HG03135 (cell line): ENCODE data around the gene AP3S2.
"Not testable (repeated sequence)": the region's sequence is repeated elsewhere in the genome, so short reads cannot be mapped to it uniquely, and the experiment has no call there.

Source experiments
- ATAC-seq: cut with Tn5 transposase; IDR thresholded peaks from one replicate; pipeline ENCODE4 v1.9.1; 2021; ENCODE audit warnings: mild to moderate bottlenecking, moderate library complexity; ENCODE audit not compliant: unreplicated experiment

The AP3S2 gene

DNA sequence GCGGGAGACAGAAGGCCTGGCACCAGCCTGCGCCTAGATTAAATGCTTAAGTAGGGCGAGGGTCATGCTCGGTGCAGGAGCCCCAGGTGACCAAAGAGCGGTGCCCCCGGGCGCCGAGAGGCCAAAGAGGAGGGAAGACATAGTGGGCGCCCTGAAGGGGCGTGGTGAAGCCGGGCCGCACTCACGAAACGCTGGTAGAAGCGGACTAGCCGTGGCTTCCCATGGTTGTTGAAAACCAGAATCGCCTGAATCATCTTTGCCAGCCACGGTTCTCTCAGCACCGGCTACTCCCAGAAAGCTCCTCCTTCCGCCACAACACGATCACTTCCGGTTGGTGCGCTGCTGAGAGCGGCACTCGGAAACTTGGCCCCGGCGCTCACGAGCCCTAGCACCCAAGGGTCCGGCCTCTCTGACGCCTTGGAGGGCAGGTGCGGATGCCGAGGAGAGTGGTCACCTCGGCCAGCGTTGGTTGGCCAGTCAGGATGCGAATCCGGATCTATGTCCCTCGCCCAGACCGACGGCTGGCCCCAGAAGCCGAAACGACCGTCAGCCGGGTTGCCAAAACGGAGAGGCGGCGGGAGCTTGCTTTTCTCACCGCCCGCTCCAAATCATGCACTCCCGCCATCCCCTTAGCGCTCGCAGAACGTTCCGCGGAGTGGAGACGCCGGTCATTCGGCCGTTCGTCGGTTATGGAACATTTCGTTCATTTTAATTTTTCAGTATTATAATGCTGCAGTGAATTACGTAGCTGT, at the start of gene AP3S2:
Gene AP3S2, minus strand, starts transcription at position 299 of the 752 bp plus-strand sequence. Its CDS starts 45 bp downstream, at position 254.
- ATAC-seq: peak; percentile 90

DNA sequence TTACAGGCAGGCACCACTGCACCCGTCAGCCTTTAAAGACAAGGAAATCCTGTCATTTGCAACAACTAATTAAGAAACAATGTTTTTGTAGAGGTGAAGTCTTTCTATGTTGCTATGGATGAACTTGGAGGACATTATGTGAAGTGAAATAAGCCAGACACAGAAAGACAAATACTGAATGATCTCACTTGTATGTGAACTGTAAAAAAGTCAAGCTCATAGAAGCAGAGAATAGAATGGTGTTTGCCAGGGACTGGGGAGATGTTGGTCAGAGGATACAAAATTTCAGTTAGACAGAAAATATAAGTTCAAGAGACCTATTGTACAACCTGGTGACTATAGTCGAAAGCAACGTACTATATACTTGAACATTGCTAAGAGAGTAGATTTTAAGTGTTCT, 46.1 kb upstream of the AP3S2 start:
- ATAC-seq: no peak

DNA sequence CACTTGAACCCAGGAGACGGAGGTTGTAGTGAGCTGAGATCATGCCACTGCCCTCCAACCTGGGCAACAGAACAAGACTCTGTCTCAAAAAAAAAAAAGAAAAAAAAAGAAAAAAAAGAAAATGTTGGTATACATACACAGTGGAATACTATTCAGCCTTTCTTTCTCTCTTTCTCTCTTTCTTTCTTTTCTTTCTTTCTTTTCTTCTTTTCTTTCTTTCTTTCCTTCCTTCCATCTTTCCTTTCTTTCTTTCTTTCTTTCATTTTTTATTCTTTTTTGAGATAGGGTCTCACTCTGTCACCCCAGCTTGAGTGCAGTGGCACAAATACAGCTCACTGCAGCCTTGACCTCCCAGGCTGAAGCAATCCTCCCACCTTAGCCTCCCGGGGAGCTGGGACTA, 45.6 kb upstream of the AP3S2 start:
- ATAC-seq: not testable (repeated sequence)

DNA sequence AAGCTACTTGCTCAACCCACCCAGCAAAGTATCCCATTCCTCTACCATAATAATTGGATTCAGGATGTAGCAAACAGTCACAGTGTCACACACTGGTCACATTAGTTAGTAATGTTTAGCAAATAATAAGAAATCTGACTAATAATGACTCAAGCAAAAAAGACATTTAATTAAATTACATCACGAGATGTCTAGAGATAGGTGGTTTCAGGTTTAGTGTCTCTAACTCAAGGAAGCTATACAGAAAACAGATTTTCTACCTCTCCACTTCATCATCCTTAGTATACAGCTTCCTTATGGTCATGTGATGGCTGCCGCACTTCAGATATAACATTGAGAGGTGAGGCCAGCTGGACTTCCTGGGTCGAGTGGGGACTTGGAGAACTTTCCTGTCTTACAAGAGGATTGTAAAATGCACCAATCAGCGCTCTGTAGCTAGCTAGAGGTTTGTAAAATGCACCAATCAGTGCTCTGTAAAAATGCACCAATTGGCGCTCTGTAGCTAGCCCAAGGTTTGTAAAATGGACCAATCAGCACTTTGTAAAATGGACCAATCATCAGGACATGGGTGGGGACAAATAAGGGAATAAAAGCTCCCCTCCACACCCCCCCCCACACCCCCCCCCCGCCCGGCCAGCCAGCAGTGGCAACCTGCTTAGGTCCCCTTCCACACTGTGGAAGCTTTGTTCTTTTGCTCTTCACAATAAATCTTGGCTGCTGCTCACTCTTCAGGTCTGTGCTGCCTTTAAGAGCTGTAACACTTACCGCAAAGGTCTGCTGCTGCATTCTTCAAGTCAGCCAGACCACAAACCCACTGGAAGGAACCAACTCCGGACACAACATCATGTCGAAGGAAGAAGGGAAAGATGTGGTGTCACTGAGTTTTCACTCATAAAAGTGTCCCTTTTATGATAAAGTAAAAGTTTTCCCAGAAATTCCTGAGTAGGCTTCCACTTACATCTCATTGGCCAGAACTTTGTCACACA, 43.9 kb upstream of the AP3S2 start:
- no peak for ATAC-seq

DNA sequence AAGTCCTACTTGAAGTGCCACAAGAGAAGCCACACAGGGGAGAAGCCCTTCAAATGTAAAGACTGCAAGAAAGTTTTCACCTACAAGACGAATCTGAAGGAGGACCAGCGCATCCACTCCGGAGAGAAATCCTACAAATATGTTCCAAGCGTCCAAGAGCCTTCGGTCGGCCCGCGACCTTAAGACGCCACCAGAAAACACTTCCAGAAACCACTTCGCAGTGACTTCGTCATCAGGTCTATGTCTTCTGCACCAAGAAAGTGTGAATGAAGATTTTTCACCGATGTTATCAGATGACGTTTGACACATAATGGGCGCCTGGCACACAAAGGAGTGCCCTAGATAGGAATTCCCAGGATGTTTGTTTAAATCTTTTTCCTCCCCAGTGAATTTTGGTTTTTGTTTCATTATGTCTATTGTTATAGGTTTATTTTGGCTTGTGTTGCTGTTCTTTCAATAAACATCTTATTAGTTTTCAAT, 43.0 kb upstream of the AP3S2 start:
- ATAC-seq: no peak

DNA sequence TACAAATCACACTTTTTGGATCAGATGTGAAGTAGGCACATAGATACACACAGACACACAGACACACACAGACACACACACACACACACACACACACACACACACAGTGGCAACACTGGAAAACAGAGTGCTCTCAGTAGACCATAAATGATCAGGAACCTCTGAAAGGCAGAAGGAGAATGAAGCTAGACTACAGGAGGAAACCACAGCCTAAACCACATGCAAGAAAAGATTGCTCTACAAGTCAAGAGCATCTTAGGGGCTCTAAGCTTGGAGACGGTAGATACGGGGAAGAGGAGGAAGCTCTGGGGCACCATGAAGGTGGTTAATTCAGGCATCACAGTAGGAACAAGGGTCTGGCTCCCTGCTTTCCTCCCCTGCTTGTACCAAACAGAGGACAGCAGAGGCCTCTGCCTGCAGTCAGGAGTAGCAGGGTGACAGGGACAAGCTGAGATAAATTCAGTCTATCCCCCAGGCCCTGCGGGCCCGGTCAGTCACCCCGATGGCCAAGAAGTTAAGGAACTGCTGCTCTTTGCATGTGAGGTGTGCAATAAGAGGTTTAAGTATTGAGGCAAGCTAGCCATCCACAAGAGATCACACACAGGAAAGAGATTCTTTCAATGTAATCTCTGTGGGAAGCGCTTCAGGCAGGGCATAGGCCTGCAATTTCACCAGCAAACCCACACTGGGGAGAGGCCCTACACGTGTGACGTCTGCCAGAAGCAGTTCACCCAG, 42.4 kb upstream of the AP3S2 start:
- no peak for ATAC-seq

DNA sequence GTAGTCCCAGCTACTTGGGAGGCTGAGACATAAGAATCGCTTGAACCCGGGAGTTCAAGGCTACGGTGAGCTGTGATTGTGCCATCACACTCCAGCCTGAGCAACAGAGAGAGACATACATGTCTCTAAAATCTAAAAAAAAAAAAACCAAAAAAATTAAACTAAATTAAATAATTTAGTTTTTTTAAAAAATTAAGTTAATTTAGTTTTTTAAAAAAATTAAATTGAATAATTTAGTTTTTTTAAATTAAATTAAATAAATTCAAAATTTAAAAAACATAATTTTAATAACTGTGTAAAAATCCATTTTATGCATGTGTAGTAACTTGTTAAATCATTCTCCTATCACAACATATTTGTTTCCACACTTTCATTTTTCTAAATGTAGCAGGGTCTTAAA, 39.1 kb upstream of the AP3S2 start:
- ATAC-seq: no peak

DNA sequence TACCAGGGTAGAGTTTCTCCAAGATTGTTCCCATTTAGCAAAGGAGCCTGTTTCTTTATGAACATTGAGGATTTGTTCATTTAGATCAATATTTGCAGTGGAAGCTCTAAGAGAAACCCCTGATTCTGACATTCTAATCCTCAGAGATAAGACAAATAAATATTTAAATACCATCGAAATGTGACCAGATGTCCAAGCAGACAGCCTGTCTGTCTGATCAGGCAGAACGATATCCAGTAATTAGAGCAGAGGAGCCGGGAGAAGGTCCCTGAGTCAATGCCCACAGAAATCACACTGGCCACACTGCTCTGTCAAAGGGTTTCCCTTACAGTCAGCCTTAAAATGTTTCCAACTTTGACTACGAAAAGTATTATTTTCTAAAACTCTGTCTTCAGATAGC, 34.6 kb upstream of the AP3S2 start:
- ATAC-seq: no peak

DNA sequence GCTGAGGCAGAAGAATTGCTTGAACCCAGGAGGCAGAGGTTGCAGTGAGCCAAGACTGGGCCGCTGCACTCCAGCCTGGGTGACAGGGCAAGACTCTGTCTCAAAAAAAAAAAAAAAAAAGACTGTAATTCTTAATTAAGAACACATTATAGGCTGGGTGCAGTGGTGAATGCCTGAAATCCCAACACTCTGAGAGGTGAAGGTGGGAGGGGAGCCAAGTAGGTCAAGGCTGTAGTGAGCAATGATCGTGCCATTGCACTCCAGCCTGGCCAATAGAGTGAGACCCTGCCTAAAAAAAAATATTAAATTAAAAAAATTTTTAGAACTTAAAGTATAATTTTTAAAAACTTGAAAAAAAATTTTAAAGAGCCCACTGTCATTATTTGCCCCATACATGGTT, 32.4 kb upstream of the AP3S2 start:
- ATAC-seq: no peak

DNA sequence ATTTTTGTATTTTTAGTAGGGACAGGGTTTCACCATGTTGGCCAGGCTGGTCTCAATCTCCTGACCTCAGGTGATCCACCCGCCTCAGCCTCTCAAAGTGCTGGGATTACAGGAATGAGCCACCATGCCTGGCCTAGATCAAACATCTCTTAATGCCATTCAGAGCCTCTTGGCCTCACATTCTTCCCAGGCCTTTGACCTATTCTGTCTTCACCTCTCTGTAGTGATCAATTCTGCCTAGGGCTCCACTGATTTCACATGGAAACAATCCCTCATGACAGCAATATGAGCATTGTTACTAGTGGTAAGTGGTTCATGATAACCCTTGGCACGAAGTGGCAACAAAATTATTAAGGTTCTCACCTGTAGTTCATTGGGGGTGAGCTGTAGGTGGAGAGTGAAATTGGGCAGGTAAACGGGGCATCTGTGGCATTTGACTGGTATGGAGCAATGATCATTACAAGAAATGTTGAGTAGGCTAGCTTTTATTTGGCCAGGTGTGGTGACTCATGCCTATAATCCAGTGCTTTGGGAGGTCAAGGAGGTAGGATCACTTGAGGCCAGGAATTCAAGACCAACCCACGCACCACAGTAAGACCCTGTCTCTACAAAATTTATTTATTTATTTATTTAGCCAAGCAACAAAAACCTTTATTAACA, 23.8 kb upstream of the AP3S2 start:
- ATAC-seq: no peak

DNA sequence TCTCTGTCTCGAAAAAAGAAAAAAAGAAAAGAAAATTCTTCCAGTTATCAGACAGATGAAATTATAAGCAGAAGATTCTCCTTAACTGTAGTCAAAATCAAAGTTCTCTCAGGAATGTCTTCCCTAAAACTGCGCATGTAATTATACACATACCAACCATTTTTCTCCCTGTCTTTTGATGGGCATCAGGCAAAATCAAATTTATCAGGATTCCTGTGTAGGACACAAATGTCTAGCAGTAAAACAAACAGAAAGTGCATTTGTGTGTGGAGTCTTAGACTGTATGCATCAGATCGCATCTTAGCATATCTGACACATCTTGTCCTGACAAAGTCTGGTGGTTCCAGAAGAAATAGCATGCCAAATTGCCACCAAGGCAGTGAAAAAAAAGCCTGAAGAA, 22.9 kb upstream of the AP3S2 start:
- no peak for ATAC-seq

DNA sequence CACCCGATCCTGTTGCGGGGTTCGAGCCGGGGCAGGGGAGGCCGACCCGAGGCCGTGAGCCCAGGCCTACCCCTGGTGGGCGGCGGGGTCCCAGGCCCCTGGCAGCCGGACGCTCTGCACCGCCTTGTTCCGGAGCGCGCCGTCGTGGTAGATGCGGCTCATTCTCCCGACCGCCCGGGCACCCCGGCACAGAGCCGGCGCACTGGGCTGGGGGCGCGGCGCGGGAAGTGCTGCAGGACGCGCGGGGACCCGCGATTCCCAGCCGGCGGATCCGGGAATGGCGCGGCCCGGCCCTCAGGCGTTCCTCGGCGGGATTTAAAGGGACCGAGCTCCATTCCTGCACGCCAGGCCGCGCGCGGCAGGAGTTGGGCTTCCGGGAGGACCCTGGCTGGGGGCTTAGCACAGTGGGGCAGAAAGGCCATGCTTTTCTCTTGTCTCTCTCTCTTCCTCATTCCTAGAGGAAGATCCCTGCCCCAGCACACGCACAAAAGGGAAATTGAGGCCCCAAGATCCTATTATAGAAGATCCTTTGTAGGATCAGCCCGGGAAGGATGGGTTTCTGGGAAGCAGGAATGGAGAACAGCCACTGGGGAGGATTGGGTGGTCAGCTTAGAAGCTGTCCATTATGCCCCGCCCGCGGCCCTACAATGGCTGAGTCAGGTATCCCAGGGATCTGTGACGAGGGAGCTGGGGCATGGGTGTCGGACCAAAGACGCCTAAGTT, 19.0 kb upstream of the AP3S2 start, which contains the start of gene ARPIN:
Gene ARPIN, minus strand, starts transcription at position 279 of the 723 bp plus-strand sequence. Its CDS starts 117 bp downstream, at position 162.
- no peak for ATAC-seq

DNA sequence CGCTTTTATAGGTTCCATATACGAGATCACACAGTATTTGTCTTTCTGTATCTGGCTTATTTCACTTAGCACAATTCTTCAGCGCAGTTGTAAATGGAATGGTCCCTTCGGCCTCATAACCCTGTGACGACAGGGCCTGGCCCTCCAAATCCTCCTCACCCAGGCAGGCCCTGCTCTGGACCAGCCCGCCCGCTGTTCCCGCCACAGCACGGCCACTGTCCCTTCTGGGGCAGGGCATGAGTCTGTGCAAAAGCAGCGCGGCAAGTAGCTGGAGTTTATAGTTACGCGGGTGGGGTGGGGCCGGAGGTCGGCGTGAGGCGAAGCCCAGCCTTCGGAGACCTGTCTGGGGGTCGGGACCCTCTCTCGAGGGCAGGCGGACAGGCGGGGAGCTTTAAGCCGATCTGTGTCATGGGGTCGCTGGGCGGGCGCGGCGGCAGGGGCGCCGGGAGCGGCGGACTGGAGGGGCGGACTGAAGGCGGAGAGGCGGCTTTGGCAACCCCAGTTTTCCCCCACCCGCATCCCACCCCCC, 18.4 kb upstream of the AP3S2 start:
- ATAC-seq: no peak

DNA sequence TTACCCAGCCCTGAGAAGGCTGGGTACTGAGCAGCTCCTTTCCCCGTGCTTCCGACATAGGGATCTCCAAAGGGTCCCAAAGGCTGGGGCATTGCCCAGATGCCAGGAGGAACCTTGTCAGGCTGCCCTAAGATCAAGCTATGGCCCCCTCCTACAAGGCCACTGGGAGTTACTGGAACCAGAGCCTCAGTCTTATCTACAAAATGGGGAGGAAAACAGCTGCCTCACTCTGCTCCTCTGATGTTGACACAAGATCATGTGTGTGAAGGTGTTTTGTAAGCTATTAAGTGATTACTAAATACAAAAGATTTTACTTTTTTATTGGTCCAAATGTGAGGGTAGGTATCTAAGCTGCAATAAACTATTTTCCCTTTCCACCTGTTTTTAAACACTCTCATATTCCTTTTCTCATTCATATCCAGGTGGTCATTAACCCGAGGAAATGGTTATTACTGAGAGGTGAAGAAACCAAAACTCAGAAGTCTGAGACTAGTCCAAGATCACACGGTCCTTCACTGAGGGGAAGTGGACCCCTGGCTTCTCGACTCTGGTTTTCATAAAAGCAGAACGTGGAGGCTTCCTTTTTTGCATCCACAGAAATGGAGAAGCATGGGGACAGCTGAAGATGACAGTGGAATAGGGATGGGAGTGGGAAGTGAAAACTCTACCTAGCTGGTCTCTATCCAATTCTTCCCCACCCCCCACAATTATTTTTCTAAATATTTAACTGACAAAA, 17.3 kb upstream of the AP3S2 start:
- no peak for ATAC-seq

DNA sequence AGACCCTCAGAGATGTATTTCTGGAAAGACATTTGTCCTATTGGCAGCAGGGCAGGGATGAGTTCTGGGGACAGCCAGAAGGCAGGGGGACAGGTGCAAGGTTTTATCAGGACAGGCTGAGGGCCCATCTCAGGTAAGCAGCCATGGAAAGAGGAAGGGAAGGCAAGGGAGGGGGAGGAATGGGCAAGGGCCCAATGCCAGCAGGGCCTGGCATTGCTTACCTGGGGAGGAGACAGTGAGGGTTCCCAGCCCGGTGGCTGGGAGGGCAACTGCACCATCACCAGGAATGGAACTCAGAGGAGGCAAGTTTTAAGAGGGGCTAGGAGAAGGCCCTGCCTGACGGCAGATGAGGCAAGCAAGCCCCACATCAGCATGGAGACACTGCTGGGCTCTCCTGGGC, 15.8 kb upstream of the AP3S2 start:
- no peak for ATAC-seq

DNA sequence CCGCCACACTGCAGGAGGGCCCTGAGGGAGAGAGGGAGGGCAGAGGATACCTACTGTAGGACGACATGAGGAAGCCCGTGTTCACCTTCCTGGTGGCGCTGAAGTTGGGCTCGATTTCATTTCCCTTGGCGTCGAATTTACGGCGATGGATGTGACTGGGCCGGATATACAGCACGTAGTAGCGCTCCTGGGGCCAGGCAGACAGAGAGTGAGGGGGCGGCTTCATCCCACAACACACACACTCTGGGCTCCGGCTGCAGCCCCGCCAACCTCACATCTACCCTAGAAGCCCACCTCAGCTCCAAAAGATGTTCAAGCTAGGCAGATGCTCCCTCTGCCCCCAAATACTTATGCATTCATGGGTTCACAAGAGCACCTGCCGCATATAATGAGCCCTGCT, 14.4 kb upstream of the AP3S2 start:
- ATAC-seq: no peak

DNA sequence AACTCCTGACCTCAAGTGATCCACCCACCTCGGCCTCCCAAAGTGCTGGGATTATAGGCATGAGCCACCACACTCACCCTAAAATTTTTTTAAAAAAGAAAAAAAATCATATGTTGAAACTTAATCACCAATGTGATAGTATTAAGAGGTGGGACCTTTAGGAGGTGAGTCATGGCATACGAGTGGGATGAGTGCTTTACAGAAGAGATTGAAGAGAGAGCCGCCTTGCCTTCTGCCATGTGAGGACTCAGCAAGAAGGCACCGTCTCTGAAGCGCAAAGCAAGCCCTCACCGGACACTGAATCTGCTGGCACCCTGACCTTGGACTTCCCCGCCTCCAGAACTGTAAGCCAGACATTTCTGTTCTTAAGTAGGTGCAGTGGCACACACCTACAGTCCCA, 13.5 kb upstream of the AP3S2 start:
- no peak for ATAC-seq

DNA sequence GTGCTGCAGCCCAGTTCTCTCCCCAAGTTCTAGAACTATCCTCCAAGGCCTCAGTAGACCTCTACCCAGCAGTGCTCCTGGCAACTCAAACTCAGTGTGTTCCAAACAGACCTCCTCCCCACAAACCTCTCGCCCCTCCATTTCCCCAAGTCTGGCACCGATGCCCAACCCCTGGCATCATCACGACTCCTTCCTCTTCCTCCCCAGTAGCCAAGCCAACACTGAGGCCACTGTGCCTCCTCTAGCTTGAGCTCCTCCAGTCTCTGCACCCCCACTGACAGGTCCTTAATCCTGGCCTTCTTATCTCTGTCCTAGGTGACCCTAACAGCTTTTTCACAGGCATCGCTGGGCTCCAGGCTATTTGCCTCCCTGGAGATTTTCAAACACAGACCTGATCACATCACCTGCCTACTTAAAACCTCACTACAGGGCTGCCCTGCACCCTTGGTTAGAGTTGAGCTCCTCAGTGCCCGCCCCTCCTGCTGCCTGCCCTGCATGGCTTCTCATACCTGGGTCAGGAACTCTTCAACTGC, 12.1 kb upstream of the AP3S2 start:
- no peak for ATAC-seq

DNA sequence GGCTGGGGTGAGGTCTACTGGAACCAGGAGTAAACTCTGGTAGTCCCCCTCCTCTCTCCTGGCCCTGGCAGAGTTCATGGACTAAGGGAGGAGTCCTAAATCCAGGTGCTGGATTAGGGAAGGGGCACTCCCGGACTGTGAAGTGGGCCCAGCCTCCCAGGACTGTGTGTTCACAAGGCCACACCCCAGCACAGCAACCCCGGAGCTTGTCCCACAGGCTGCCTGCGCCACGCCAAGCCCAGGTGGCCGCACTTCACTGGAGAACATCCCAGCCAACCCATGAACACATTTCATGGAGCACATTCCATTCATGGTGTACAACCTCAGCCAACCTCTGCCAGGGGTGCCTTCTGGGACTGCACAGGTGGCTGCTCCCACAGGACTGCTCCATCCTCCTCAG, 10.7 kb upstream of the AP3S2 start:
- no peak for ATAC-seq
